Fibroblast of skin of left biceps (primary cell): Measurements from ENCODE around the gene CD248.

Experiments used
- DNase-seq, 2 experiments: peaks; one replicate each; pipeline ENCODE4 v3.0.0-alpha.2; 2013; ENCODE audit warnings: low read depth in 2 of 2

CD248 gene

DNA sequence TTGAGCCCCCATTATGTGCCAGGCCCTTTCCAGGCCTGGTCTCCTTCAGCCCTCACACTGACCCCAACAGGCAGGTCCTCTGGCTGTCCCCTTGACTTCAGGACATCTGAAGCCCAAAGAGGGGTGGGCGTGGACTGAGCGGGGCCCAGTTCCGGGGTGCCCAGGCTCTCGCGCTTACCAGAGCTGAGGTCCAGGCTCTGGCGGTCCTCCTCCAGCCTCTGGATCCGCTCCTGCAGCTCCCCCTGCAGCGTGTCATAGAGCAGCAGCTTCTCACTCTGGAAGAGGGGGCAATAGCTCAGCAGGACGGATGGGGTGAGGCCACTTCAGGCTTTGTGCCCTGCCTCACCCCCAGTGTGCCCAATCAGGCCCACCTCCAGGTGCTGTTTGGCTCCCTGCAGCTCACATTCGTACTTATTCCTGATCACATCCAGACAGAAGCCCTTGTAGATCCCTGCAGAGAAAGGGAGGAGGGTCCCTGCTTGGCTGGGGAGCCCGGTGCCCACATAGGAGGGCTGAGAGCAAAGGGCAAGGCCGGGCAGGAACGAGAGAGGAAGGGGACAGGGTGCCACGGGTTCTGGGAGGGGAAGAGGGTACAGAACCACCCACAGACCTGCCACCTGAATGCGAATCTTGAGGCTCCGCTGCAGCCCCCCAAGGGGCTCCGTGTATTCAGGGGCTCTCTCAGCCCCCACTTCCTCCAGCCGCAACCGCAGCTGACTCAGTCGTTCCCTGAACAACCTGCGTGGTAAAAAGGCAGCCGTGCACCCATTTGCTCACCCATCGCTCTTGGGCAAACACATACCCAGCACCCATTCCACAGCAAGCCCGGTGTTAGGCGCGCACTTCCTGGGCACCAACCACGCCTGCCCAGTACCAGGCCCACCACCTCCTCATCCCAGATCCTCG is 24.0 kb upstream of the CD248 start:
- no peak for DNase-seq

- DNase-seq: no peak
Measured at GRCh38 chr11:66339686-66340483, 23.0 kb upstream of the CD248 start.

- DNase-seq: no peak
Measured at GRCh38 chr11:66339162-66339675, 22.4 kb upstream of the CD248 start.

GRCh38 chr11:66338276-66339161 is 21.7 kb upstream of the CD248 start:
- no peak for DNase-seq

DNA sequence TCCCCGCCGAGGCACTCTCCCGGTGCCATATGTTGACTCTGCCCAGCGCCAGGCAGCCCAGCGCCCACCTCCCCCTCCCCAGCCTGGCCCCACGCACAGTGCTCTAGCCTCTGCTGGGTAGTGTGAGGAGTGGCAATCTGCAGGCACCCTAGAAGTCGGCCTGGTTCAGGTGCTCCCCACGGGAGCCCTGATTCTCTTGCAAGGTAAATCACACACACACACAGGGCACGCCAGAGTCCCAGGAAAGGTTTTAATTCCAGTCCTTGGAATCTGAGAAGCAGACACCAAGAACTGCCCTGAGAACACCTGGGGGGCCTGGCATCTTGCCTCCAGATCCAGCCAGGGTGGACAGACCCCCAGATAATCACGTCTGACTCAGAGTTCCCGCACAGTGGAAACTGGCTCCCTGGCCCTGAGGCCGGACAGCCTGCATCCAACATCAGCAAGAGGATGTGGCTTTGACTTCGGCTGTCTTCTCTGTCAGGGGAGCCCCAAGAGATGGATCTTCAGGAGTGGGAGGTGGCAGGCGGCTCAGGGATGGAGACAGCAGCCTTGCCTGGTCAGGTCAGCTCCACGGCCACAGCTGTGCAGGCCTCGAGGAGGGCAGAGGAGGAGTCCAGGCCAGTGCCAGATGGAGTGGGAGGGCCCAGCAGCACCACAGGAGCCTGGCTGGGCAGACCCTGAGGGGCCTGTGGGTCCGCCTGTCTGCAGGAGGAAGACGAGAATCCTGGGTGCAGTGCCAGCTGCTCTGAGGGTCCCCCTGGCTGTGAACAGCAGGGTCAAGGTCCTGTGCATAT is 20.5 kb upstream of the CD248 start:
- no peak for DNase-seq

DNA sequence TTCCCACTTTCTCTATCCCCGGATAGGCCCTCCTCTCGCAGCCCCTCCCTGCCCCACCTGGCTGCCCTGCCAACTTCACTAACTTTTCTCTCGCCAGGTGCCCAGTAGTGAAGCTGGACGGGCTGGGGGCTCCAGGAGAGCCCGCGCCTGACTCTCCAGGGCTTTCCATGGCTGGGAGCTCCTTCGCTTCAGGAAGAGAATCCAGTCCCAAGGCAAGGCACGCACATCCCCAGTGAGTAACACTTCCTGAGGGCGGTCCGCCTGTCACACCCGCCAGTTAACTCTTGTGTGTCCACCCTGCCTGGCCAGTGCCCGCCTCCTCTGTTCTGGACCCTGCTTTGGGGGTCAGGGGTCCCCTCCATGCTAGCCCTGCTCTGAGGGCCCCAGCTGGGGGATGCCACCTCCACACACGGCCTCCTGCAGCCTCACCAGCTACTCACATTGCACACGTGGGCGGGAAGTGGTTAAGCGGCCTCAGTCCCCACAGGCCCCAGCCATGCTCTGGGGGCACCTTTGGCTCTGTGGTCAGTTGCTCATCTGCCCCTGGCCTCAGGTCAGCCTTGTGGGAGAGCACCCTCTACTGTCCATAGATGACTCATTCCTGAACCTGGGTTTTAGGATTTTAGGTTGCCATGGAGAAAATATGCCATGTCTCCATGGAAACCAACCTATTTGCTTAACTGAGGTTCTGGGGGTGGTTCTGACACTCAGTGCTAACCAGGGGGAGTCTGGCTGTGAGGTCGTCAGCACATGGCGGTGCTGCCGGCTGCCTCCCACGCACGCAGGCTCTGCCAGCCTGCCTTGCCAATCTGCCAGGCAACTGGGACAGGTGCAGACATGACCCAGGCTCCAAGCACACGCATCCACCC is 19.6 kb upstream of the CD248 start, which contains the start of gene RIN1:
Gene RIN1, minus strand, starts transcription at position 201 of the 869 bp plus-strand sequence. Its CDS starts 32 bp downstream, at position 169.
- DNase-seq: peak; percentile 36 to 47

- no peak for DNase-seq
Measured at GRCh38 chr11:66335531-66336233, 18.8 kb upstream of the CD248 start.

DNA sequence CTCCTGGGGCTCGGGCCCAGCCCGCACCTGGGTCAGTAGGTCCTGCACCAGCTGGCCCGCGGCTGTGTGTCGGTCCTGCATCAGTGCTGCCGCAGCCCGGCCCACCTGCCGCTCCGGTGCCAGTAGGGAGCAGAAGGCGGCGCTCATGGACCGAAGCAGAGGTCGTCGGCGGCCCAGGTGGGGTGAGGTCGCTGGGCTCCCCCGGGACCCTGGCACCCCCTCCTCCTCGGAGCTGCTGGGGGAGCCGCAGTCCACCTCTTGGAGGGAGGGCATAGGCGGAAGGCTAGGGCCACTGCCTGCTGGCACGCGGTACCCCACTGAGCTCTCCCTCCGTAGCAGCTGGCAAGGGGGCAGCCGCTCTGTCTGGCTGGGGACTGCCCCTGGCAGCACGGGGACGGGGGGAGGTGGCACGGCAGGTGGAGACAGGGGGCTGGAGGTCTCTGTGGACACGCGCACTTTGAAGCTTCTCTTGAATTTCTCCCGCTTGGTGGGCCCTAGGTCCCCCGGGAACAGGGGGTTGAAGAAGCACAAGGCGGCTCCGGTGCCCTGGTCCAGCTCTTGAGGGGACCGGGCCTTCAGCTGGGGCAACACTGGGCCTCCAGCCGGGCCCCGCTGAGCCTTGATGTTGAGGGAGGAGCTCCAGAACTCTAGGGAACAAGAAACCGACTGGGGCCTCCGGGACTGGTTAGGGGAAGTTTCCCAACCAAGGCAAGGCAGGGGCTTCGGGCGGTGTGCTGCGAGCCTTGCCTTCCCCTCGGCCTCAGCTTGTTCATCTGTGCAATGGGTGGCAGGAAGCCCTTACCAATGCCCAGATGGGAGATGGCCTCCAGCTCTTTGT is 18.0 kb upstream of the CD248 start:
- no peak for DNase-seq

DNA sequence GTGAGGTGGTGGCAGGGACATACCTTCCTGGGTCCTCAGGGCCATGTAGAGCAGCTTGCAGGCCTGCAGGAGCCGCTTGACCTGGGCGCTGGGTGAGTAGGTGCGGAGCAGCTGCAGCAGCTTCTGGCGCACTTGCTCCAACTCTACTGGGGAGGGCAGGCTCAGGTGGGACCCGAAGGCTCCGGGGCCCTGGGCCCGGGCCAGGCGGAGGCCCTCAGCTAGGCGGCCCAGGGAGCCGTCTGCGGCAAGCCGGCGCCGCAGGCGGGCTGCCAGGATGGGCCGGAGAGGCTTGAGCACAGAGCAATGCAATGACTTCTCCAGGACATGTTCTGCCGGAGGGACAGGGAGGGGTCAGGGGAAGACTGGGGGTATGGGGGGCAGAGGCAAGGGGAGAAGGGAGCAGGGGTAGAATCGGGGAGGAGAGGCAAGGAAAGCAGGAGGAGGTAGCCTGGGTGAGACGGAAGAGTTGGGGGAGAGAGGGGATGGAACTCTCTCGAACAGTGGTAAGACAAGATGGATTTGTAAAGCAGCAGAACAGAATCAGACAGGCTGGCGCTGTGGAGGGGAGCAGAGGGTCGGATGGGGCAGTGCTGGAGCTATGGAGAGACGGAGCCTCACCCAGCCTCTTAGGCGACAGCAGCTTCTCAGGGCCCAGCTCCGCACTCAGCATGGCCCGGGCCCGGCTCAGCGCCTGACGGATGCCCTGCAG is 17.2 kb upstream of the CD248 start:
- DNase-seq: no peak

- no peak for DNase-seq
Measured at GRCh38 chr11:66333220-66333877, 16.5 kb upstream of the CD248 start.

GRCh38 chr11:66332371-66333219 is 15.8 kb upstream of the CD248 start:
- DNase-seq: no peak

DNA sequence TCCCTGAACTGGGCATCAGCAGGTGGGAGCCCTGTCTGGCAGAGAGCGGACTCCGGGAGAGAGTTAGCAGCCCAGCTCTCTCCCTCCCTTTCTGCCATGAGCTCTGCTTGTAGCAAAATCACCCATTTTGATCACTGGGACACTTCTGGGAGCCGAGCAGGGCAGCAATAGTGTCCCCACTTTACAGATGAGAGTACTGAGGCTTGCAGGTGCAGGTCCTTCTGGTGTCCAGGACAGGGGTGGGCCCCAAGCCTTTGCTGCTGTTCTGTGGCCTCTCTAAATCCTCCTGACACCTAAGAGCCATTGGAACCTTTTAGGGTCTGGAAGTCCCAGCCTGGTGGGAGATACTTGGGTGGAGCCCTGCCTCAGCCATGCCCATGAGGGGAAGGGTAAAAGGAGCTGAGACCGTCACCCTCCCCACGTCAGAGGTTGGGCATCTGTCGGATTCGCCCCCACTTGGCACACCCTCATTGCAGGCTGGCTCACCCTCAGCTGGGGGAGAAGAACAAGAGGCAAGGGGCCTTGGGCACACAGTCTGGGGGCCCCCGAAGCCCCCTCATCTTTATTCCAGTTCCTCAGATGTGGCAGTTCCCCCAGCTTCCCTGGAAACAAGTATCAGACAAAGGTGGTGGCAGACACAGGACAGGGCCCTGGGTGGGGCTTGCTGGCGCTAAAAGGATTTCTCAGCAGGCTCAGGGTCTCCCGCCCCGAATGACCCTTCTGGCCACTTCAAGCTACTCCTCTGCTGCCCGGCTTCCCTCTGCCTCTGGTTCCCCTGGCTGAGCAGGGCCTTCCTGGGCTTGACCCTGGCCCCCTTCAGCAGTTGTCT is 14.9 kb upstream of the CD248 start:
- no peak for DNase-seq

DNA sequence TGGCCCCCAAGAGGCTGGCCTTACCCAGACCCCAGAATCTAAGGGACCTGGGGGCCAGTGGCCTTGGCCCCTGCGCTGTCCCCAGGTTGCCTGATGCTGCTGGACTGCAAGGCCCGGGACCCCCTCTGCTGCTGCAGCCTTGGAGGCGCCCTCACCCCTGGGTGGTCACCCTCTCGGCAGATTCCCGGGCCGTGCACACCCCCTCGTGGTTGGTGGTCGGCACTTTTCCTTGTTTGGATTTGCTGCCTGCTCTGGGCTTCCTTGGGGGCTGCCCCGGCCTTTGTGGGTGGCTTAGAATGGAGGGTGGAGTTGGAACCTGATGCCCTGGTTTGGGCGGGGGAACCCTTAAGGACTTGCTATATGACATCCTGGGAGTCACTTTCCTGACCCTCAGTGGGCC is 14.1 kb upstream of the CD248 start:
- DNase-seq: no peak

DNA sequence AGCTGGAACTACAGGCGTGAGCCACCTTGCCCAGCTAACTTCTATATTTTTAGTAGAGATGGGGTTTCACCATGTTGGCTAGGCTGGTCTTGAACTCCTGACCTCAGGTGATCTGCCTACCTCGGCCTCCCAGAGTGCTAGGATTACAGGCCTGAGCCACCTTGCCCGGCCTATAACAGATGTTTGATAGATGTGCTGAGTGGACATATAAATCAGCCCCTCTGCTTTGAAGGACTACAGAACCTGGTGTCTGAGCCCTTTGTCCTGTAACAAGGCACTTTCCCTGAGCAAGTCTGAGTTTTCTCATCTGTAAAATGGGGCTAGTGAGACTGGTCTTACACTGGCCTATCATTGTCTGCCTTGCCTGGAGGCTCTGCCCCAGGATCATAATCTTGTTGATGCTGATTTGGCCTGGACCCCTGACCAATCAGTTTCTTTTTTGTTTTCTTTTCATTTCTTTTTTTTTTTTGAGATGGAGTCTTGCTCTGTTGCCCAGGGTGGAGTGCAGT is 12.4 kb upstream of the CD248 start:
- DNase-seq: no peak
